KMS-11 (cell line): ENCODE results near the gene LRRC2.

Experiments used
- H2AFZ ChIP-seq: fragments of 200-600 bp; sonication (generic); 2 replicates; pipeline ENCODE4 v1.6.1; 2016; ENCODE audit warnings: antibody characterized with exemption, mixed run types, low read depth
- H3K27ac ChIP-seq: fragments of 200-600 bp; sonication (generic); 2 replicates; pipeline ENCODE4 v1.6.1; 2016; ENCODE audit warnings: mild to moderate bottlenecking, mixed run types
- H3K27me3 ChIP-seq: fragments of 200-600 bp; sonication (generic); 2 replicates; pipeline ENCODE4 v1.6.1; 2017; ENCODE audit warnings: mild to moderate bottlenecking, low read depth, mixed run types, moderate library complexity; ENCODE audit not compliant: insufficient read depth
- H3K36me3 ChIP-seq: fragments of 200-600 bp; sonication (generic); 2 replicates; pipeline ENCODE4 v1.6.1; 2017; ENCODE audit warnings: mild to moderate bottlenecking, mixed run types; ENCODE audit not compliant: insufficient read depth
- H3K4me1 ChIP-seq: fragments of 200-600 bp; sonication (generic); 2 replicates; pipeline ENCODE4 v1.6.1; 2016; ENCODE audit warnings: mild to moderate bottlenecking, low read depth, mixed run types; ENCODE audit not compliant: poor library complexity, severe bottlenecking
- H3K4me2 ChIP-seq: fragments of 200-600 bp; sonication (generic); 2 replicates; pipeline ENCODE4 v1.7.0; 2016; ENCODE audit warnings: mild to moderate bottlenecking, mixed run types
- H3K4me3 ChIP-seq: fragments of 200-600 bp; sonication (generic); IDR thresholded peaks from 2 replicates; pipeline ENCODE4 v1.6.1; 2017; ENCODE audit warnings: low read depth, low read length, mixed read lengths; ENCODE audit not compliant: insufficient read depth
- H3K79me2 ChIP-seq: fragments of 200-600 bp; sonication (generic); 2 replicates; pipeline ENCODE4 v1.6.1; 2016; ENCODE audit warnings: low read depth, mixed run types; ENCODE audit not compliant: insufficient read depth
- H3K9ac ChIP-seq: fragments of 200-600 bp; sonication (generic); 2 replicates; pipeline ENCODE4 v1.6.1; 2016; ENCODE audit warnings: mild to moderate bottlenecking, mixed run types
- H4K20me1 ChIP-seq: fragments of 200-600 bp; sonication (generic); 2 replicates; pipeline ENCODE4 v1.6.1; 2016; ENCODE audit warnings: mild to moderate bottlenecking, mixed run types; ENCODE audit not compliant: insufficient read depth
- TF ChIP-seq, protein P1 (sequence below): fragments of 200-600 bp; sonication (generic); conservative IDR thresholded peaks from 2 replicates; pipeline ENCODE4 v1.6.1; 2017; ENCODE audit warnings: low read depth, mild to moderate bottlenecking, antibody characterized with exemption, low read length, moderate library complexity, mixed read lengths

LRRC2 gene

GRCh38 chr3:46571684-46572083 is 5.6 kb upstream of the LRRC2 start:
- H3K4me3 ChIP-seq = no peak overlapping the region
- H4K20me1 ChIP-seq = no peaks in the 10 kb centered on the region
- no peak overlapping the region for H3K27ac ChIP-seq
- no peak overlapping the region for H3K9ac ChIP-seq
- no peaks in the 10 kb centered on the region for H3K4me1 ChIP-seq
- no peaks in the 10 kb centered on the region for H3K36me3 ChIP-seq
- no peaks in the 10 kb centered on the region for H3K79me2 ChIP-seq
- H3K4me2 ChIP-seq = no peak overlapping the region
- no peaks in the 10 kb centered on the region for H3K27me3 ChIP-seq
- TF ChIP-seq, protein P1, sequence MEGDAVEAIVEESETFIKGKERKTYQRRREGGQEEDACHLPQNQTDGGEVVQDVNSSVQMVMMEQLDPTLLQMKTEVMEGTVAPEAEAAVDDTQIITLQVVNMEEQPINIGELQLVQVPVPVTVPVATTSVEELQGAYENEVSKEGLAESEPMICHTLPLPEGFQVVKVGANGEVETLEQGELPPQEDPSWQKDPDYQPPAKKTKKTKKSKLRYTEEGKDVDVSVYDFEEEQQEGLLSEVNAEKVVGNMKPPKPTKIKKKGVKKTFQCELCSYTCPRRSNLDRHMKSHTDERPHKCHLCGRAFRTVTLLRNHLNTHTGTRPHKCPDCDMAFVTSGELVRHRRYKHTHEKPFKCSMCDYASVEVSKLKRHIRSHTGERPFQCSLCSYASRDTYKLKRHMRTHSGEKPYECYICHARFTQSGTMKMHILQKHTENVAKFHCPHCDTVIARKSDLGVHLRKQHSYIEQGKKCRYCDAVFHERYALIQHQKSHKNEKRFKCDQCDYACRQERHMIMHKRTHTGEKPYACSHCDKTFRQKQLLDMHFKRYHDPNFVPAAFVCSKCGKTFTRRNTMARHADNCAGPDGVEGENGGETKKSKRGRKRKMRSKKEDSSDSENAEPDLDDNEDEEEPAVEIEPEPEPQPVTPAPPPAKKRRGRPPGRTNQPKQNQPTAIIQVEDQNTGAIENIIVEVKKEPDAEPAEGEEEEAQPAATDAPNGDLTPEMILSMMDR = no peak
- H2AFZ ChIP-seq = no peak overlapping the region

DNA sequence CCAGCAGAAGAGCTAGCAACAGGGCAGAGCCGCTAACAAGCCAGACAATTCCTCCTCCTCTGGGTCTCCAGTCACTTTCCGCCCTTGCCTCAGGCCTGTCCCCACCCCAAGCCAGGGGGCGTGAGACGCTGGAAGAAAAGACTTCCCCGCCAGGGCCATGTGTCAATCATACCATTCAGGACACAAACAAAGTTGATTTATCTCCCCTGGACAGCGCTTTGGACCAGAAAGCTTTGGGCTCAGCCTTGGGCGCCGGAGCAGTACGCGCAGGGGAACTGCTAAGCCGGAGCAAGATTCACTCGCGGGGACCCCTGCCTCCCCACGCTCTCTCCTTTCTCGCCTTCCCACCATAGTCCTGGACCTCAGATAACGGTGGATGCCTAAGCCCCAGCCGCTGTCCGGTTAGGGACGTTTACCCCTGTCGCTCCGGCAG is 479 bp downstream of the LRRC2 start:
- no peak overlapping the region for H3K4me3 ChIP-seq
- TF ChIP-seq, protein P1 = no peak
- H3K27ac ChIP-seq = no peak overlapping the region
- H3K36me3 ChIP-seq = no peaks in the 10 kb centered on the region
- no peaks in the 10 kb centered on the region for H3K4me1 ChIP-seq
- no peaks in the 10 kb centered on the region for H3K79me2 ChIP-seq
- H3K9ac ChIP-seq = no peak overlapping the region
- no peaks in the 10 kb centered on the region for H4K20me1 ChIP-seq
- H3K27me3 ChIP-seq = no peaks in the 10 kb centered on the region
- no peak overlapping the region for H2AFZ ChIP-seq
- H3K4me2 ChIP-seq = no peak overlapping the region

DNA sequence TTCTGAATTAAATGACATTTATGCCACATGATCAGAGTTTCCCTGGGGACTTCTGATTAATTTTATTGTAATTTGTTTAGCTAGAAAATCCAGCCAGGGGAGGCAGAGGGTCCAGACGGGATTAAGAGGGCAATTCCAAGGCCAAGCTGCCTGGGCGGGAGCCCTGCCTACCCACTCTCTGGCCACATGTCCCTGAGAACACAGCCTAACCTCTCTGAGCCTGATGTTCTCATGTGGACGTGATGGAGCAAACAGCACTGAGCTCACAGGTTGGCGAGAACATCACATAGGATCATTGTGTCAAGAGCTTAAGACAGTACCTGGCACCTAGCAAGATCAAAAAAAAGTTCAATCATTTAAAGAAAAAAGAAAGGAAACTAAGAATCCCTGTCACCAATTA is 1.0 kb downstream of the LRRC2 start:
- Histone ChIP-seq H3K4me3 (no peak overlapping the region), H3K4me1 (no peaks in the 10 kb centered on the region), H3K27me3 (no peaks in the 10 kb centered on the region), H3K79me2 (no peaks in the 10 kb centered on the region), H3K27ac (no peak overlapping the region), H4K20me1 (no peaks in the 10 kb centered on the region), H3K36me3 (no peaks in the 10 kb centered on the region), H2AFZ (no peak overlapping the region), H3K4me2 (no peak overlapping the region), H3K9ac (no peak overlapping the region)
- TF ChIP-seq, protein P1 = no peak

GRCh38 chr3:46564190-46565021 is 1.7 kb downstream of the LRRC2 start:
- H3K27me3 ChIP-seq = no peaks in the 10 kb centered on the region
- no peaks in the 10 kb centered on the region for H3K4me1 ChIP-seq
- H3K4me2 ChIP-seq = no peak overlapping the region

More at GRCh38 chr3:46564190-46565021, 1.7 kb downstream of the LRRC2 start:
- no peak overlapping the region for H3K27ac ChIP-seq
- H4K20me1 ChIP-seq = no peaks in the 10 kb centered on the region
- no peaks in the 10 kb centered on the region for H3K36me3 ChIP-seq
- H3K4me3 ChIP-seq = no peak overlapping the region
- no peaks in the 10 kb centered on the region for H3K79me2 ChIP-seq
- H2AFZ ChIP-seq = no peak overlapping the region
- TF ChIP-seq, protein P1 = no peak
- H3K9ac ChIP-seq = no peak overlapping the region
